Measurements from ENCODE around the gene PLXDC2.

The PLXDC2 gene

DNA sequence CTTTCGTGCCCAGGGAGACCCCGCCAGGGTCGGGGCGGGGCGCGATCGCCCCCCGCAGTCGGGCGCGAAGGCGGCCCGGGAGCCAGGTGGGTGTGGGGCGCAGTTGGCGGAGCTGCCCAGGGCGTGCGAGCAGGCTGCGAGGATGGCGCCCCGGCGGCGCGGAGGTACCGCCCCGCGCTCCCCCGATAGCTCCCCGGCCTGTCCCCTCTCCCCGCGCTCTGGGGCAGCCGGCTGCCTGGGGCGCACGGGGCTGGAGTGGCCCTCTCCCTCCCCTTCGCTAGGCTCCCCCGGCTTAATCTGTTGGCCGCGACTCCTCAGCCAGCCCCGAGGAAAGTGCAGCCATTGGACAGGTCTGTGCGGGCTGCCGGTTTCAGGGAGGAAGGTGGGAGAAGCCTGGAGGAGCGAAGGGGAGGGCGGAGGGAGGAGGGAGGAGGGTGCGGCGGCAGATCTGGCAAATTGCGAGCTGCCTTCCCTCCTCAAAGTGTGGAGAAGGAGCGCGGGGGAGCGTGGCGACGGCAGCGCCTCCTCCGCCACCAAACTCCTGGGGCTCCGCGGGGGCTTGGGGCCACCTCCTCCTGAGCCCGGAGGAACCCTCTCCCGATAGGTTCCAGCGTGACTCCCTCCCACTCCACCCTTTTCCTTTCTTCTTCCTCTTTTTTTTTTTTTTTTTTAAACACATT lies 361 bp upstream of the PLXDC2 start:
- DNase-seq (ENCODE audit: low spot score), result no peak

DNA sequence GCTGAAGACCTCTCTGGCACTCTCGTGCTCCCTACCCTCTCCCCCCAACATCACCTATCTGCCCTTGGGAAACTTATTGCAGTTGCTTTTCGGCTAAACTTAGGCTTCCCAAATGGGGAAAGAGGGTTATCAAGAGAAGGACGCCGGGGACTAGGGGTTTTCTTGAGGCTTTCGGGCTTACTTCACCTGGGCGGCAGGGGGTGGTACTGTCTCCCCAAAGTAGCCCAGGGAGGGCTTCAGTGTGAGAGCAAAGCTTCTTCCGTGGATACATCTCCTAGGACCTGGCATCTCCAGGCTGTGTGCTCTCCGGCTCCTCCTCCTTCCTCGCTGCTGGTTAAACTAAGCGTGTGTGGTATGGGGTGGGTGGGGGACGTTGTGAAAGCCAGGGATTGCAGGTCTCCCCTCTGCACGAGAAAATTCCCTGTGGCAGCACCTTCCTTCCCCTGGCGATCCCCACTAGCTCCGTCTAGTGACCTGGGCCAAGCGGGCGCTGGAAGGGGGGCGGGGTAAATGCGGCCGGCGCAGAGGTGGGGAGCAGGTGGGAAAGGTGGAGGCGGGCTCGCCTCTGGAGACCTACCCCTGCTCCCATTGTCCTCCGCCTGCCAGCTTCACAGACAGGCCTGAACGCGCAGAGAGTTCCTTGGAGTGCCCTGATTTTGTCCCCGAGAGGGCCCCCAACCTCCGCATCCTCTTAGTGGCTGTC lies 1.1 kb downstream of the PLXDC2 start:
- DNase-seq (ENCODE audit: low spot score), result no peak

DNA sequence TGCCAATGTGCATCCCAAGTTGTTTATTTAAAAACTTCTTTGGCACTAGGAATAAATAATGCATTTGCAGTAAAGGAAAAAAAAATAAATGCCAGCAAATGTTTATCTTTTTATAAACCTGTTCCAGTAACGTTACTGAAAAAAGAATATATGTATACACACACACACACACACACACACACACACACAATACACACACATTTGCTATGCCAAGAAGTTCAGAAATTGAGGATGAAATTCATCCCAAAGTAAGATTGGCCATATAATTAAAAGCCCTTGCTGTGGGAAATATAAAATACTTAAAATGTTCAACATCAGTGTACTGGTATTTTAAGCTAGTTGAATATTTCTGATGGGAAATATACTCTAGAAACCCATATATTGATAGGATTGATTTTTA lies 2.6 kb downstream of the PLXDC2 start:
- DNase-seq (ENCODE audit: low spot score), result no peak

DNA sequence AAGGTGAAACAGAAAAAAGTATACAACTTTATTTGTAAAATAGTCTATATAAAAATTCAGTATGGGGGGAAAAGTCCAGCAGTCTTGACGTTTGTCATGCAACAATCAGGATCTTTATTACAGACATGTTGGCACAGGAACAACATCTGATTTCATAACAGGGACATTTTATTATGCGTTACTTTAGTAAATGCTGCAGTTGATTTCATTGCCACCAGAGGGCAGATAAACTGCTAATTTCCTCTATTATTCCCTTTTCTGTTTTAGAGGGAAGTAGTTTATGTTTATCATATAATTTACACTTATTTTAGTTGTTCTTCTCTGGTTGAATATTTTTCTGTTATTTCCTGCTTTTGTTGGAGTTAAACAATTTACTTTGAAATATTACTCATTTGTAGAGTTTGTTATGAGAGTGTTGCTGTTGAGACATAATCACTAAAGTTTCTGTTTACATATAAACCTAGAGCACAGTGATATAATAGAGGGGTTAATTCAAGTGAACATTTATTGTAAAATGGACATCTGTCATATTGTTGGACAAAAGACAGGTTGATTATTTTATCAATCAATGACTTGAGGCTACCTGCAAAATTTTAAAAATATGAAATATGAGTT lies 3.3 kb downstream of the PLXDC2 start:
- no peak for DNase-seq (ENCODE audit: low spot score)

DNA sequence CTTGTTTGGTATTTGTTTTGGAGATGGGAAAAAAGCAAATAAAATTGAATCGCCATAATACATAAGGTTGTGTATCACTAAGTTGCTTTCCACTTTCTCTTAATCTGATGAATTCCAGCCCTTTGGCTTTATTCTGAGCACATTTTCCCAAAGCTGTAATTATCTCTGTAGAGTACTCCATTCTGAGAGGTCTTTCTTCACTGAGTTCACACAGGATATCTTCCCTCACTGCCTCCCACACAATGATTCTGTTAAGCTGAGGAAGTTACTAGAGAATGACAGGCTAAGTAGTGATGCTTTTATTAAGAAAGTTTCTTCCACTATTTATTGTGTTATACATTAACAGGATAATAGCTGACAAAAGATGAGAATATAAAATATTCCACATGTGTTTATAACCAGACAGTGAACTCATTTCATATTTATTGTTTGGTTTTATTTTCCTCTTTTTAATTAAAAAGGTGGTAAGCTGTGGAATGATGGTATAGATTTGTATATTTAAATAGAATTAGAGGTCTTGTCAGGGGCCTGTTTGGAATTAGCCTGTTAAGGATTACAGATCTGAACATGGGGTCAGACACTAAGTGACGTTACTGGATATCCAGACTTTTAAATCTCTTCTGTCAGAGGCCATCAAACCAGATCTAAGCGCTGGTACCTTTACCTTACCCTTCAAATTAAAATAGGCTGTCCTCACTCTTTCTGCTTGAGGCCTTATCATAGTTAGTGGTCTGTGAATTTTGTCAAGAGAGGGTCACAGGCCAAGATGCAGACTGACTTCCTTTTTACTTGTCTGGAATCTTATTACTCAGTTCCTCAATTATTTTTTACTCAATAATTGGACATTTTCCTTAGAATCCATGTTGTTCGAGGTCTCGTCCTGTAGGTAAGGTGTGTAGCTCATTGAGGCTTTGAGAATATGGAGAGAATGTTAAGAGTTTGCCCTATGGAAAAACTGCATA lies 8.4 kb downstream of the PLXDC2 start:
- no peak for DNase-seq (ENCODE audit: low spot score)

DNA sequence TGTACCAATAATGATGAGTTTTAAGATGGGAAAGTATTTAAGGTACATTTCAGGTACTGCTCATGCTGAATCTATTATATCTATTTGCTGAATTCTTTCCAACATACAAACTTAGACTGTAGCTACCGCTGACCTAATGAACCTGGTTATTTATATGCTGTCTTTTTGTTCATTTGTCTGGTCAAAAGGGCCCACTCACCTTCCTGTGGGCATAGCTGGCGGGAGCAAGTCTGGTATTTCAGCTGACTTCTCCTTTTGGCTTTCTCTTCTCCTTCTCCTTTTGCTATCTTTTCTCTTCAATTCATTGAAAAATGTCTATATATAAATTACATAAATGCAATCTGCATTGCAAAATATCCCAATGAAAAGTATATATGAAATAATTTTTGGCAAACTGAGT lies 9.5 kb downstream of the PLXDC2 start:
- DNase-seq (ENCODE audit: low spot score), result no peak

DNA sequence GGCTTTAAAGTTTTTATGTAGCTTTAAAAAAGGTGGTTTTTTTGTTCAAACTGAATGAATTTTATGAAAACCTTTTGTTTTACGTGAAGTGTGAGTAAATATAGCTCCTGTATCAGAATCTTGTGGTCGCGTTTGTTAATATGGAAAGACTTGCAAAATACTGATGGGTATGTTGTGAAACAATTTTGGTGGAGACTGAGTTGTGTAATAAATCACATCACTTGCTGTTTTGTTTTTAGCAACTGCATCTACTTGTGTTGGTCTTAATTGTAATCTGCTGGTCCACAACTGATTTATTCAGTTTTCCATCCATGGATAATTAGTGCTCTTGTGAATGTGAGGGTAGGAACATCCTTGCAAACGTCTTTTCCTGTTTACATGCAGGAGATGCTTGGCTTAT lies 10.5 kb downstream of the PLXDC2 start:
- no peak for DNase-seq (ENCODE audit: low spot score)

DNA sequence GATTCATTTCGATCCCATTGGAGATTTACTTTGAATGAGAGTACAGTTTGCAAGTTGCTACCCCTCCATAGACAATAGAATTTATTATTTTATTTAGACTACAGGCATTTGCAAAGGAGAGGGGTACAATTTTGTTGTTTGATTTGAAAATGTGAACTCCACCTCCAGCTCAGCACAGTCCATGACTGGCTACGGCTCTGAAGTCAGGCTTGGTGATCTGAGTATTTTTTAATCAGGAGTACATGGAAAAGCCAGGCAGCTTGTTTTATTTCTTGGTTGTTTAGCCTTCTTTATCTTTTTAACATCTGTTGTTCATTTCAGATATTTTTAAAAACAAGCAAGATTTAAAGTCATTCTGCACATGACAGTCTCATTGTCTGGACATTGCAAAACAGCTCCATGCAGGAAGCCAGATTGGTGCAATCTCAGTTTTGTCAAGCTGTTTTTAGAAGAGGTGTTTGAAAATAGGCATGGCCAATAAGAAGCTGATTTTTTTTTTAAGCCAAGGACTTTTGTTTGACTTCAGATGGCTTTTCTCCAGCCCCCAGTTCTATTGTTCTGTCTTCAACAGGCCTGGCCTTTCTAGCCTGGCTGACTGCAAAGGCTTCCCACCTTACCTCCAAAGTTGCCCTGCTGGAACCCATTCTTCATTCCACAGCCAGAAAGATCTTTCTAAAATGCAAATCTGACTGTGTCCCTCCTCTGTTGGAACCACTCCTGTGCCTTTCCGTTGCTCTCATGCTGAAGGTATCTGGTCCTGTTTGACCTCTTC lies 12.2 kb downstream of the PLXDC2 start:
- DNase-seq (ENCODE audit: low spot score), result no peak

DNA sequence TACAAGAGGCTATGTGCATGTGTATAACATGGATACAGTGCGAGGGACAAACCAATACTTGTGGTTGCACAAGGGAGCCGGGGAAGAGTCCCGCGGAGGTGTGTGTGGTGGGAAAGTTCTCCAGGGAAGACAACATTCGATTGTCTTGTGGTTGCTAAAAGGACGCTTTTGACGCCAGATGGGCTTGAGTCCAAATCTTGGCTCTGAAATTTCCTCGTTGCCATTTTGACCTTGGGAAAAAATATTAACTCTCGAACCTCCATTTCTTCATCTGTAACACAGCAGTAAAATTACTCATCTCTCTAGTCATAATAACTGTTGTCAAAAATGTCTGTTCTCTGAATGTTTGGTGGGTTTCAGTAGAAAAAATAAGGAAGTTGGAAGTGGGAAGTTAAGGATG lies 16.5 kb downstream of the PLXDC2 start:
- DNase-seq (ENCODE audit: low spot score), result no peak

DNA sequence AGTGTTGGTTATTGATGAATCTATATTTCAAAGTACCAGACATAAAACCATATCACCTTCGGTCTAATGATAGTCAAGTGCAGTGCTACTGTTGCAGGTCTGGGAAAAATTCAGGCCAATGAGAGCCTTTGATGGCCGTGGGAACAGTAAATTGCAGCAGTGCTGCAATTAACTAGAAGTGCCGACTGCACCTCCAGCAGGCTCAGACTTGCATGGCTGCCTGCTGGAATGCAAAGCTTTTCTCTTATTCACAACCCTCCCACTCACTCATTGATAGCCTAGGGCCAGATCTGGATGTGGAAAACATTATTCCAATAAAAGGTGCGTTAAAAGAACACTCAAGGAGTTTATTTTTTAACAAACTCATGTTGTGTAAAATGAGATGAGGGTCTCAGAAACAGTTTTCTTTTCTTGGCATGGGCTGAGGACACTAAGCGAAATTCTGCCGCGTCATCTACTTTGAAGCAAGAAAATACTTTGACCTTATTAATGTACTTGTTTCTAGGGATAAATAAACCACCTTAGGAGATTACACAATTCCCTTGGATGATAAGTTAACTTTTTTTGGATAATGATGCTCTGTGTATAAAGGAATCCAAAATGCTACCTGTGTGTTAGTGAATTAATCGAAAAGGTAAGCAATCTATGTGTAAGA lies 17.1 kb downstream of the PLXDC2 start:
- no peak for DNase-seq (ENCODE audit: low spot score)

DNA sequence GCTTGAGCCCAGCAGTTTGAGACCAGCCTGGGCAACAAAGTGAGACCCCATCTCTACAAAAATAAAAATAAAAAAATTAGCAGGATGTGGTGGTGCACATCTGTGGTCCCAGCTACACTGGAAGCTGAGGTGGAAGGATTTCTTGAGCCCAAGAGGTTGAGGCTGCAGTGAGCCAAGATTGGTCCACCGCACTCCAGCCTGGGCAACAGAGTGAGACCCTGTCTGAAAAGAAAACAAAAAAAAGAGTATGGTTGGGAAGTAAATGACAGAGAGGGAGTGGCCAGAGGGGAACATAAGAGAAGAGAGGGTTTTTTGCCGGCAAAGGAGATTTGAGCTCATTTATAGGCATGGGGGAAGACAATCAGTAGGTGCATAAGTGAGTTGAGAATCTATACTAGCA lies 19.7 kb downstream of the PLXDC2 start:
- no peak for DNase-seq (ENCODE audit: low spot score)

DNA sequence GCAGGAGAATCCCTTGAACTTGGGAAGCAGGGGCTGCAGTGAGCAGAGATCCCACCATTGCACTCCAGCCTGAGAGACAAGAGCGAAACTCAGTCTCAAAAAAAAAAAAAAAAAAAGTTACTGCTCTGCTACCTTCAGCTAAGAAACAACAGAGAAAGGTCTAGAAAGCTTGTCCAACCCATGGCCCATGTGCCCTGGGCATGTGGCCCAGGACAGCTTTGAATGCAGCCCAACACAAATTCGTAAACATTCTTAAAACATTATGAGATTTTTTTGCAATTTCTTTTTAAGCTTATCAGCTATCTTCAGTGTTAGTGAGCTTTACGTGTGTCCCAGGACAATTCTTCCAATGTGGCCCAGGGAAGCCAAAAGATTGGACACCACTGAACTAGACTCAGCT lies 22.9 kb downstream of the PLXDC2 start:
- no peak for DNase-seq (ENCODE audit: low spot score)

DNA sequence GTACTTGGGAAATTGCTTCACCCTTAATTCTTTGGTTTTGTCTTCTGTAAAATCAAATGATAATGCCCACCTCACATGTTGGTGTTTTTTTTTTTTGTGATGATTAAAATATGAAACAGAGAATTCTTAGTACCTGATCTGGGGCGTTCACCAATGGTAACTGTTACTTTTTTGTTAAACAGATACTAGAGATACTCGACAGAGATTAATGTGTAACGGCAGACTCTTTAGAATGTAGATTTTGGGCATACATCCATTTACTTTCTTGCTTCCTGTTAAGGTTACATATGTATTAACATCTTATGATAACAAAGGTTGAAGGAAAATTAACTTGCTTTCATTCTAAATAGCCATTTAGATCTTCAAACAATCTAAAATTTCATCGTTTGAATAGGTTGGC lies 23.3 kb downstream of the PLXDC2 start:
- no peak for DNase-seq (ENCODE audit: low spot score)

DNA sequence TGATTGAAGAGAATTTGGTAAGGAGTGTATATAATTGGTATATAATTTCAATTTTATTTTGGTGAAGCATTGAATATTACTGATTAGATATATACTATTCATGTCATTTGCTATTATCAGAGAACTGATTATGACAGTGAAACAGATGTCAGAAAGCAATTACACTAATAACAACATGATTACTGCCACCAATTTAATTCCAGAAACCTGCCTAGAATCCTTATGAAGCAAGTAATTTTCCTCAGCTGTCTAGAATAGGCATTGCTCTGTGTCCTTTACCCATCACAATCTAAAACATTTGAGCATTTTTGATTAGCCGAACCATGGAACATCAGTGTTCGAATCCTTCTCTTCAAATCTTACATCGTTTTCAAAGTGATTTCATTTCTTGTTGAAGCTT lies 24.5 kb downstream of the PLXDC2 start:
- no peak for DNase-seq (ENCODE audit: low spot score)

DNA sequence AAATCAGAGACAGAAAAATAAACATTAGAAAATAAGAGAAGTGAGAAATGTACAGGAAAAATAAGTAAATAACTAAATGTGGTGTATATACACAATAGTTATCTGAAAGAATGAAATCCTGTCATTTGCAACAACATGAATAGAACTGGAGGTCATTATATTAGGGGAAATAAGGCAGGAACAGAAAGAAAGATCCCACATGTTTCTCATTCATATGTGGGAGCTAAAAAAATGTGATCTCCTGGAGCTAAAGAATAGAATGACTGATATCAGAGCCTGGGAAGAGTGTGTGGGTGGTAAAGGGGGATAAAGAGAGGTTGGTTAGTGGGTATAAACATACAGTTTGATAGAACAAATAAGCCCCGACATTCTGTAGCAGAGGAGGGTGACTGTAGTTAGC lies 27.3 kb downstream of the PLXDC2 start:
- no peak for DNase-seq (ENCODE audit: low spot score)

DNA sequence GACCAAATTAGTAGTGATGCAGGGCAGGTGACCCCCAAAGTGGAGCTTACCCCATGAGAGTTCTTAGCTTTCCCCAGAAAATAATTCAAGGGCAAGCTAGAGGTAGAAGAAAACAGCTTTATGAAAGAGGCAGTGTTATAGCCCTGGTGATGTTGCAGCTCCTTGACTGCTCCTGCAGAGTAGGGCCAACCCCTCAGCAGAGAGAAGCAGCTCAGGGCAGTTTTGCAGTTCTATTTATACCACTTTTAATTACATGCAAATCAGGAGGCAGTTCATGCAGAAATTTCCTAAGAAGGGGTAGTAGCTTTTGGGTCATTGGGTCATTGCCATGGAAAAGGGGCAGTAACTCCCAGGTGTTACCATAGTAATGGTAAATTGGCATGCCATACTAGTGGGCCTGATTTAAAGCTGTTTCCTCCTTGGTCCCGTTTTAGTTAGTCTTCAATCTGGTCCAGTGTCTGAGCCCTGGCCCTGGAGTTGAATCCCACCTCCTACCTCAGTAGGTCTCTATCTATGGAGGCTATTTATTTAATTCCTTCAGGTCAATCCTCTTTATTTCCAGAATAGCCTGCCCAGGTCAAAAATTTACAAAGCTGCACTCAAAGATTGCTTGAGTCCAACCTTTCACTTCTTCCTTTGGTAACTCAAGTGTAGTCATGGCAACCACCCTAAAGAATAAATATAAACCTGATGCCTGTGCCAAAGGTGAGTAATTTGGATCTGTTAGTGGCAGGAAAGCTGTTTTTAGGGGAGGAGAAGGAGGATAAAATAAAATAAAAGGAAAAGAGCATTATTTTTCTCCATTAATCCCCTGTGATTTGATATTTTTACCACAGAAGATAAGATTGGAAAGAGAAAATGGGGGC lies 29.5 kb downstream of the PLXDC2 start:
- no peak for DNase-seq (ENCODE audit: low spot score)

DNA sequence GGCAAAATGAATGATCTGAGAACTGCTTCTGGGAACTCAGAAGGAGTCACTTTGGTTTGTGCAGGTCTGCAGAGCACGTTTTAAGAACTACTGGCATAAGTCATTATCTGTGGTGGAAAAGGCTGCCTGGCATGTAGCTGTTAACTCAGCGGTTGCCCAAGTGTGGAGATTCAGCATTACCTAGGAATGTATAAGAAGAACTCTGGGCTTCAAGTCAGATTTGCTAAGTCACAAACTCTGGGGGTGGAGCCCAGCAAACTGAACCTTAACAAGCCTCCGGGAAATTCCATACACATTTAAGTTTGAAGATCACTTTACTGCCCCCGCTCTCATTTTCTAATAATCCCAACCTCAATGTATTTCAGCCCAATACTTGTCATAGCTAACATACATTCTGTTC lies 31.1 kb downstream of the PLXDC2 start:
- no peak for DNase-seq (ENCODE audit: low spot score)

DNA sequence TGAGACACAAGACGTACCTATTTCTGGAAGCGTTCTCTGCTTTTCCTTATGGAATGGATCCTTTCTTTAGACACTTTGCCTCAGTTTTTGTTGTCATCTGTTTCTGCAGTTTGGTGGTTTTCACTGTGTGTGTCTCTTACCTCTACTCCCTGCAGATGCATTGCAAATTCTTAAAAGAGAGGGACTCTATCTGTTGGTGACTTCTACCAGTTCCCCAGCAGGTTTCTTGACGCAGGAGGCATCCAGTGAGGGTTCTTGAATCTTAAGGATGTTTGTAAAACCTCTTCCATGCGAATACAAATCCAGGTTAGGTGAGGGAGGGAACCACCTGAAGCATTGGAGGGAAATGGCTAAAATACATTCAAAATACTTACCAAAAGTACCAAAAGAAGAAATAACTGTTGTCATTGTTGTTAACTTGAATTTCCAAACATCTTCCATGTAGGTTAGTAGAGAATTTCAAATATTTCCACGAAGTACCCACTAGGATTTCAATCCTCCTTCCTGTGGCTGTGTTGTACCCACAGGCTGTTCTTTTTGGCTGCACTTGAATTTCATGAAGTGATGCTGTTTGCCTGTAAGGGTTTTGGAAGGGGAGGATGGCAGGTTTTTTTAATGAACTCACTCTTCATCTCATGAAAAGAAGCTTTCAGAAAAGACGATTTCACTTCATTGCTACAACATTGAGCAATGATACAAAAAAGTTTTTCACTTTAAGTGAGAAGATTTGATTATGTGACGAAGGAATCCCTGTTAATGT lies 32.2 kb downstream of the PLXDC2 start:
- no peak for DNase-seq (ENCODE audit: low spot score)

DNA sequence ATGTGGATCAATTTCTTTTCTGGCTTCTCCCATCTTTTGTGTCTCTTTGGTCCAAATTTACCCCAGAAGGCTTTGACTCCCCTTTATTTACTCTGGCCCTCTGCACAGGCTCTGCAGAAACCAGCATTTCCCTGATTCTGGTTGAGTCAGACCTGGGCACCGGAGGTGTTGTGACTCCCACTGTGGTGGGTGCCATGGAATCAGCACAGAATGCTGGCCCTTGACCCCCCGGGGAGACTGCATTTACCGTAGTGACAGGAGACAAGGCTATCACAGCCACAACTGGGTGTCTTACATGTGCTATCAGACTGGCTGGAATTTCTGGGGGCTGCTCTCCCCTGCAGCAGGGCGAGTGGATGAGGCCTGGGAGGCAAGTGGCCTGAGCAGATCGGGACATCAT lies 37.6 kb downstream of the PLXDC2 start:
- no peak for DNase-seq (ENCODE audit: low spot score)

All from CD4-positive, alpha-beta T cell treated with Interleukin-6 at 100 ng/mL for 8 hours (primary cell).